GM12873 (cell line): ENCODE measurements around the gene SERPINE2.

ENCODE experiments used
- TF ChIP-seq, protein P1 (sequence below): IDR thresholded peaks from 2 replicates; pipeline ENCODE4 v1.5.1; 2012; ENCODE audit warnings: low read depth, mild to moderate bottlenecking, moderate library complexity, low read length, control low read depth; ENCODE audit not compliant: insufficient read depth; ENCODE audit errors: missing control alignments

SERPINE2 gene

DNA sequence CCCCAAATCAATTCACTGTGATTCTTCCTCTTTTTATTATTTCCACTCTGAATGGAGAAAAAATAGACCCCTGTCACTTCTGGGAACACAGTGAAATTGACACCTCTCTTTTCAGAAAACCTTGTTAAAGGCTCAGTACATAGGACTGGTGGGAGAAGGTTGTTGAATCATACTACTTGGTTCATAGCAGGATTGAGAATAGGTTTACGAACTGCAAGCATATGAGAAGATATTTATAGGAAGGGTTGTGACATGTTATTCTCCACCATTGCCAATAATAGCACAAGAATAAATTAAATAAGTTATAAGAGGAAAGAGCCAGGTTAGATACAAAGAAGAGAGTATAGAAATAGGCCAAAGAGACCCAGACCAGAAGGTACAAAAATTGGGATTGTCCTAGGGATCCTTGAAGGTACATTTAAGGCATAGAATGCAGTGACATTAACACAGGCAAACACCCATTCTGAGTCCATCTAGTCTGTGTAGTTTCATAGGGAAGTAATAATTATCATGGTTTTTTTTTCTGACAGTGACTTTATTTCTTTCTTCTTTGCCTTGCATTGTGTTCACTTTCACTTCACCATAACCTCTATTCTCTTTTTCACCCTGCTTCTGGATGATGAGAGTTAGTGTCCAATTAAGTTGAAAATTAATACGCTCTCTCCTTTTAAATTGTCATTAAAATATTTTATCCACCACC, 21.8 kb upstream of the SERPINE2 start:
- TF ChIP-seq, protein P1, sequence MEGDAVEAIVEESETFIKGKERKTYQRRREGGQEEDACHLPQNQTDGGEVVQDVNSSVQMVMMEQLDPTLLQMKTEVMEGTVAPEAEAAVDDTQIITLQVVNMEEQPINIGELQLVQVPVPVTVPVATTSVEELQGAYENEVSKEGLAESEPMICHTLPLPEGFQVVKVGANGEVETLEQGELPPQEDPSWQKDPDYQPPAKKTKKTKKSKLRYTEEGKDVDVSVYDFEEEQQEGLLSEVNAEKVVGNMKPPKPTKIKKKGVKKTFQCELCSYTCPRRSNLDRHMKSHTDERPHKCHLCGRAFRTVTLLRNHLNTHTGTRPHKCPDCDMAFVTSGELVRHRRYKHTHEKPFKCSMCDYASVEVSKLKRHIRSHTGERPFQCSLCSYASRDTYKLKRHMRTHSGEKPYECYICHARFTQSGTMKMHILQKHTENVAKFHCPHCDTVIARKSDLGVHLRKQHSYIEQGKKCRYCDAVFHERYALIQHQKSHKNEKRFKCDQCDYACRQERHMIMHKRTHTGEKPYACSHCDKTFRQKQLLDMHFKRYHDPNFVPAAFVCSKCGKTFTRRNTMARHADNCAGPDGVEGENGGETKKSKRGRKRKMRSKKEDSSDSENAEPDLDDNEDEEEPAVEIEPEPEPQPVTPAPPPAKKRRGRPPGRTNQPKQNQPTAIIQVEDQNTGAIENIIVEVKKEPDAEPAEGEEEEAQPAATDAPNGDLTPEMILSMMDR, result no peak

DNA sequence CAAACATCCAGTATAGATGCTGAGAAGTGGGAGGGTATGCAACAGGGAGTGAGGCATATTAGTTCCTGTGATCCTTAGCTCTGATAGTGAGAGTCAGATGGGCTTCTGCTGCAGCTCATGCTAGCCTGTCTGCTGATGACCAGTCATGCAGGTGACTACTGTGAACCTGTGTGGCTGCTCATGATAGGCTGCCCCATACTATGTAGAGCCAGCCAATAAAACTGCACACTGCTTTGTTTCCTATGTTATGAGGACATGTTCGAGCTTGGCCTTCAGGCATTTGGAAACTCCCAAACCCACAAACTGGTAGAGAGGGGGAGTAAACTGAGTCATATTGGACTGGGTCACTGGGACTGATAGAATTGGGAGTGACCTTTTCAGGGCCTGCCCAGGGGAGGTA, 20.1 kb upstream of the SERPINE2 start:
- TF ChIP-seq, protein P1, result no peak

DNA sequence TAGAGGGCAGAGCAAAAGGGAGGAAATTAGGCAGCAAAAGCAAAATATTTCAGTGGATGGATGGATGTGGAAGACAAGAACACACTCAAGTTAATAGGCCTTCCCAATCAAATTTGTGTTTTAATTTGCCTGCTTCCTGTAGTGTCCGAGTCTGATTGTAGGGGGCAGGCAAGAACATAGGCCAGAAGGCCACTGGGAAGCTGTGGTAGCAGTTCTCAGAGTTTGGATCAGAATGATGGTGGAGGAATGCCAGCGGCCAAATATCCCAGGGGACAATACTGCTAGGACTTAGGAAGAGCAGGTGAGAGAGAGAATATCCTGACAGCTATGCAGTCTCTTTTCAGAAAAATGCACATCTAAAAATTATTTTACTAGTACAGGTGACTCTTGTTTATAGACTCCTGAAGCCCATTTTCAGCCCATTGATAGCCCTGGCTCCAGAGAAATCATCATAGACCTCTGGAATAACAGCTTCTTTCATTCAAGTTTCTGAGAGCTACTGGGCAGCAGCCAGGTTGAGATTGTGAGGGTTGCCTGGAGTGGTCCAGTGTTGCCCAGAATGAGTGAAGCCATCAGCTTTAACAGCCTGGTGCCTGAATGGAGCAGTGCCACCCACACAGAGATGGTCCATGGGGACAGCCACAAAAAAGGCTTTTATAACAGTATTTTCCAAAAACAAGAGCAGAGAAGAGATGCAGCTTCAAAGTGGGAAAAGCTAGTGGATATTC, 19.1 kb upstream of the SERPINE2 start:
- TF ChIP-seq, protein P1, result no peak

DNA sequence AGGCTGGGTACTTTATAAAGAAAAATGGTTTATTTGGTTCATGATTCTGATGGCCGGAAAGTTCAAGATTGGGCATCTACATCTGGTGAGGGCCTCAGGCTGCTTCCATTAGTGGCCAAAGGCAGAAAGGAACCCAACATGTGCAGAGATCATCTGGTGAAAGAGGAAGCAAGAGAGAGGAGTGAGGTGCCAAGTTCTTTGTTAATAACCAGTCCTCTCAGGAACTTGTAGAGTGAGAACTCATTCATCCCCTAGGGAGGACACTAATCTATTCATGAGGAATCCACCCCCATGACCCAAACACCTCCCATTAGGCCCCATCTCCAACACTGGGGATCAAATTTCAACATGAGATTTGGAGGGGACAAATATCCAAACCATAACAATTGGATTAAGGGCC, 17.8 kb upstream of the SERPINE2 start:
- TF ChIP-seq, protein P1, result no peak

DNA sequence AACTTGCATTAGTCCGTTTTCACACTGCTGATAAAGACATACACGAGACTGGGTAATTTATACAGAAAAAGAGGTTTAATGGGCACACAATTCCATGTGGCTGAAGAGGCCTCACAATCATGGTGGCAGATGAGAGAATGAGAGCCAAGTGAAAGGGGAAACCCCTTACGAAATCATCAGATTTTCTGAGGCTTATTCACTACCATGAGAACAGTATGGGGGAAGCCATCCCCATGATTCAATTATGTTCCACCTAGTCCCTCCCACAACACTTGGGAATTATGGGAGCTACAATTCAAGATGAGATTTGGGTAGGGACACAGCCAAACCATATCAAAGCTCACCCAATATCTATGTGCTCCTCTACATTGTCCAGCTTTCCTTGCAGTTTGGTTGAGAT, 16.0 kb upstream of the SERPINE2 start:
- TF ChIP-seq, protein P1, result no peak

DNA sequence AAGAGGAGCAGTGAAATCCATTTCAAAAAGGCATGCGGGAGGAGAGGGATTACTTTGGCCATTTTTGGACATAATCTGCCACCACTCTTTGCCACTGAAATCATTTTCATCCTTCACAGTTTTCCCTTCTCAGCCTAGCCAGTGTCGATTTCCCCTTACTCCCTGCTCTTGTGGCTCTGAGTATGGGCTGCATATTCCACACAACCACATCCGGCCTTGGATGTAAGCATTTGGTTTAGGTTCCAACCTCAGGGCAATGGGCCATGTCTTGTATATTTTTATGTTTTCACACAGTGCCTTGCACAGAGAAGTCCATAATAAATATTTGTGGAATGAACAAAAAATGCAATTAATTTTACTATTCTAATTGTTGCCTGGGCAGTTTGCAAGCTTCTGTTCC, 7.7 kb upstream of the SERPINE2 start:
- TF ChIP-seq, protein P1, result no peak

DNA sequence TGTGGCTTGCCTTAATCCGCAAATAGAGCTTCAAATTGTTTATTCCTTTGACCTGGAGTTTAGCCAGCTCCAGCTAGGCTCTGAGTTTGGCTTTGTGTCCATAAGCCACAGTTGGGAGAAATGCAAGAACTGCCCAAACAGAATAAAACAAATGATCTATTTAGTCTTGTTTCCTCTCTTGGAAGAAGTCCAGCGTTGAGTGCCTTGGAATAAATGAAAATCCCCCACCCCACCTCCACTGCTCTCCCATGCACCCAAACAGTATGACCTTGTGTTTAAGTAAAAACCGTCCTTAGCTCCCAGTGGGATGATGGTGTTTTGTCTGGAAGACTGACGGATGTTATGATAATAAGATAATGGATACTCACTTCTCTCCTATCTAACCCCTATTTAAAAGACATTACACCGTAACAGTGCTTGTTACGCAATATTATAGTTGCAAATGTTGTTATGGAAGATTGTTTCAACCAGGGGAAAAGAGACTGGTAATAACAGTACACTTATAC, 3.2 kb upstream of the SERPINE2 start:
- TF ChIP-seq, protein P1, result no peak
